ENCODE results near the gene CDC73. TPM values are rescaled to one million over a fixed set of nuclear protein-coding genes. Genes with fewer than 3 reads are reported as not detected.

Gene CDC73
- total and polyA plus RNA-seq, 2 of the 13 experiments (the other 11 are each of a cell fraction or from before 2014, with no cell fraction given), result 20.2 to 26.3 TPM

GRCh38 chr1:193115629-193116227, 6.1 kb upstream of the CDC73 start (continued):
- no peak for TF ChIP-seq SETDB1 (CRISPR knock-in tag; IDR thresholded peaks at IDR 0.05; ENCODE audit: borderline replicate concordance)
- TF ChIP-seq HMG20A (CRISPR knock-in tag; IDR thresholded peaks at IDR 0.05; ENCODE audit: borderline replicate concordance), result peak; percentile 15; the same call in 1 of the 2 replicates
- no peak for TF ChIP-seq DDIT3 (CRISPR knock-in tag; IDR thresholded peaks at IDR 0.05)
- no peak for TF ChIP-seq ZFP36L2 (CRISPR knock-in tag; IDR thresholded peaks at IDR 0.05)
- TF ChIP-seq ATF5 (CRISPR knock-in tag; IDR thresholded peaks at IDR 0.05; ENCODE audit: low read depth), result no peak
- no peak for TF ChIP-seq ZC3H4 (CRISPR knock-in tag; IDR thresholded peaks at IDR 0.05; ENCODE audit: borderline replicate concordance)
- TF ChIP-seq ZNF335 (CRISPR knock-in tag; IDR thresholded peaks at IDR 0.05), result peak; percentile 92
- TF ChIP-seq JUN (CRISPR knock-in tag; IDR thresholded peaks at IDR 0.05), result peak; percentile 72
- peak; percentile 55 for TF ChIP-seq RARA (CRISPR knock-in tag; IDR thresholded peaks at IDR 0.05)
- peak; percentile 32; the same call in 1 of the 2 replicates for TF ChIP-seq MED1 (CRISPR knock-in tag; IDR thresholded peaks at IDR 0.05)
- no peak for TF ChIP-seq ZNF558 (CRISPR knock-in tag; IDR thresholded peaks at IDR 0.05; ENCODE audit: borderline replicate concordance)
- no peak for TF ChIP-seq ZNF577 (CRISPR knock-in tag; IDR thresholded peaks at IDR 0.05; ENCODE audit: borderline replicate concordance, low read depth)
- TF ChIP-seq ZBTB44 (CRISPR knock-in tag; IDR thresholded peaks at IDR 0.05), result no peak
- TF ChIP-seq DPF2 (CRISPR knock-in tag; IDR thresholded peaks at IDR 0.05; ENCODE audit: borderline replicate concordance, low read depth), result no peak; the same call in 1 of the 2 replicates
- TF ChIP-seq NR2F2 (IDR thresholded peaks at IDR 0.05; ENCODE audit: borderline replicate concordance, low read depth), result 0 out of 2 replicates have a peak, but pooled peaks have one; percentile 16
- TF ChIP-seq PAXIP1 (CRISPR knock-in tag; conservative IDR thresholded peaks at IDR 0.05), result peak; percentile 82
- peak; percentile 26; the same call in 1 of the 2 replicates for TF ChIP-seq ZBTB21 (CRISPR knock-in tag; IDR thresholded peaks at IDR 0.05)
- no peak for TF ChIP-seq KLF12 (CRISPR knock-in tag; IDR thresholded peaks at IDR 0.05; ENCODE audit: borderline replicate concordance)
- TF ChIP-seq ZBTB34 (CRISPR knock-in tag; IDR thresholded peaks at IDR 0.05), result no peak

Measured in HepG2 (cell line).